Suprapubic skin (tissue), 4 donors: ENCODE data around the gene IQCH. TPM values are rescaled to one million over a fixed set of nuclear protein-coding genes. Genes with fewer than 3 reads are reported as not detected.

ENCODE experiments used
- DNase-seq, 2 donors: peaks; one replicate each; pipeline ENCODE4 v3.0.0-alpha.2; 2019; ENCODE audit warnings: low spot score in 2 of 2
- H3K27ac ChIP-seq: fragments of 200-600 bp; sonication (generic); one replicate; pipeline ENCODE4 v1.5.1; 2019
- H3K27me3 ChIP-seq: fragments of 200-600 bp; sonication (generic); one replicate; pipeline ENCODE4 v1.5.1; 2019
- H3K36me3 ChIP-seq: fragments of 200-600 bp; sonication (generic); one replicate; pipeline ENCODE4 v1.5.1; 2019
- H3K4me1 ChIP-seq: fragments of 200-600 bp; sonication (generic); one replicate; pipeline ENCODE4 v1.5.1; 2019
- H3K4me3 ChIP-seq: fragments of 200-600 bp; sonication (generic); one replicate; pipeline ENCODE4 v1.5.1; 2019; ENCODE audit warnings: mild to moderate bottlenecking
- H3K9me3 ChIP-seq: fragments of 200-600 bp; sonication (generic); one replicate; pipeline ENCODE4 v1.5.1; 2019
- EP300 ChIP-seq: sonication (generic); formaldehyde crosslinking; IDR thresholded peaks from one replicate; pipeline ENCODE4 v1.6.1; 2017; ENCODE audit warnings: antibody characterized with exemption
- POLR2A ChIP-seq, 2 donors: fragments of 450-650 bp; IDR thresholded peaks; one replicate each; pipeline ENCODE4 v1.6.1; 2017; ENCODE audit warnings: antibody characterized with exemption in 2 of 2, mild to moderate bottlenecking in 2 of 2, moderate library complexity in 2 of 2
- POLR2AphosphoS5 ChIP-seq, 3 donors: sonication (generic); formaldehyde crosslinking; IDR thresholded peaks; one replicate each; pipeline ENCODE4 v1.6.1; 2017; ENCODE audit warnings: antibody characterized with exemption in 3 of 3
- whole genome bisulfite sequencing: methylation state at CpG from one replicate; pipeline ENCODE4 v1.1.5; 2018; 5-methylcytosine and 5-hydroxymethylcytosine counted together
- total RNA-seq, 4 donors: library from RNA; depleted of rRNA; stranded (reverse); fragments of >200 nt; gene quantifications; one replicate each; pipeline ENCODE4 v1.1.0, GENCODE V29; 2016
- TF ChIP-seq, protein P1 (sequence below), 2 donors: fragments of 200-600 bp in 1 of 2; fragments of 450-650 bp in 1 of 2; sonication (generic) in 1 of 2; IDR thresholded peaks; one replicate each; pipeline ENCODE4 v1.5.1; 2016 to 2019; ENCODE audit warnings: antibody characterized with exemption in 2 of 2, mild to moderate bottlenecking in 1 of 2, moderate library complexity in 1 of 2

IQCH gene
- total RNA-seq, 4 donors from 2014 or later = 1.4 to 3.1 (median 2.2) TPM

DNA sequence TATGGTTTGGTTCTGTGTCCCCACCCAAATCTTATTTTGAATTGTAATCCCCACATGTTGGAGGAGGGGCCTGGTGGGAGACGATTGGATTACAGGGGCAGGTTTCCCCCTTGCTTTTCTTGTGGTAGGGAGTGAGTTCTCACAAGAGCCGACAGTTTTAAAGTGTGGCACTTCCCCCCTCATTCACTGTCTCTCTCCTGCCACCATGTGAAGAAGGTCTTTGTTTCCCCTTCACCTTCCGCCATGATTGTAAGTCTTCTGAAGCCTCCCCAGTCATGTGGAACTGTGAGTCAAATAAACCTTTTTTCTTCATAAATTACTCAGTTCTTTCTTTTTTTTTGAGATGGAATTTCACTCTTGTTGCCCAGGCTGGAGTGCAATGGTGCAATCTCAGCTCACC is 124.9 kb downstream of the IQCH start:
- no peak overlapping the region for H3K4me3 ChIP-seq
- H3K36me3 ChIP-seq = no peaks in the 10 kb centered on the region

GRCh38 chr15:67380921-67381320 is 126.3 kb downstream of the IQCH start:
- H3K9me3 ChIP-seq = no peaks in the 10 kb centered on the region
- TF ChIP-seq, protein P1, sequence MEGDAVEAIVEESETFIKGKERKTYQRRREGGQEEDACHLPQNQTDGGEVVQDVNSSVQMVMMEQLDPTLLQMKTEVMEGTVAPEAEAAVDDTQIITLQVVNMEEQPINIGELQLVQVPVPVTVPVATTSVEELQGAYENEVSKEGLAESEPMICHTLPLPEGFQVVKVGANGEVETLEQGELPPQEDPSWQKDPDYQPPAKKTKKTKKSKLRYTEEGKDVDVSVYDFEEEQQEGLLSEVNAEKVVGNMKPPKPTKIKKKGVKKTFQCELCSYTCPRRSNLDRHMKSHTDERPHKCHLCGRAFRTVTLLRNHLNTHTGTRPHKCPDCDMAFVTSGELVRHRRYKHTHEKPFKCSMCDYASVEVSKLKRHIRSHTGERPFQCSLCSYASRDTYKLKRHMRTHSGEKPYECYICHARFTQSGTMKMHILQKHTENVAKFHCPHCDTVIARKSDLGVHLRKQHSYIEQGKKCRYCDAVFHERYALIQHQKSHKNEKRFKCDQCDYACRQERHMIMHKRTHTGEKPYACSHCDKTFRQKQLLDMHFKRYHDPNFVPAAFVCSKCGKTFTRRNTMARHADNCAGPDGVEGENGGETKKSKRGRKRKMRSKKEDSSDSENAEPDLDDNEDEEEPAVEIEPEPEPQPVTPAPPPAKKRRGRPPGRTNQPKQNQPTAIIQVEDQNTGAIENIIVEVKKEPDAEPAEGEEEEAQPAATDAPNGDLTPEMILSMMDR (IDR thresholded peaks at IDR 0.05) = no peak
- no peak for TF ChIP-seq EP300
- TF ChIP-seq POLR2A (IDR thresholded peaks at IDR 0.05) = no peak
- TF ChIP-seq POLR2AphosphoS5 (IDR thresholded peaks at IDR 0.05) = no peak
- no peaks in the 10 kb centered on the region for H3K27me3 ChIP-seq
- H3K36me3 ChIP-seq = no peaks in the 10 kb centered on the region
- no peak for DNase-seq
- H3K4me3 ChIP-seq = no peak overlapping the region
- no peak overlapping the region for H3K27ac ChIP-seq
- WGBS = 81% methylated on average over 1 of the region's 1 CpG
- H3K4me1 ChIP-seq = no peaks in the 10 kb centered on the region

More for the DNA sequence above, 124.9 kb downstream of the IQCH start:
- H3K27ac ChIP-seq = no peak overlapping the region
- no peaks in the 10 kb centered on the region for H3K9me3 ChIP-seq
- H3K27me3 ChIP-seq = no peaks in the 10 kb centered on the region
- no peak for TF ChIP-seq POLR2A (IDR thresholded peaks at IDR 0.05)
- TF ChIP-seq, protein P1 (IDR thresholded peaks at IDR 0.05) = no peak
- TF ChIP-seq EP300 = no peak
- TF ChIP-seq POLR2AphosphoS5 (IDR thresholded peaks at IDR 0.05) = no peak
- DNase-seq = no peak
- WGBS = 90% methylated on average over 3 of the region's 3 CpGs
- H3K4me1 ChIP-seq = no peaks in the 10 kb centered on the region

DNA sequence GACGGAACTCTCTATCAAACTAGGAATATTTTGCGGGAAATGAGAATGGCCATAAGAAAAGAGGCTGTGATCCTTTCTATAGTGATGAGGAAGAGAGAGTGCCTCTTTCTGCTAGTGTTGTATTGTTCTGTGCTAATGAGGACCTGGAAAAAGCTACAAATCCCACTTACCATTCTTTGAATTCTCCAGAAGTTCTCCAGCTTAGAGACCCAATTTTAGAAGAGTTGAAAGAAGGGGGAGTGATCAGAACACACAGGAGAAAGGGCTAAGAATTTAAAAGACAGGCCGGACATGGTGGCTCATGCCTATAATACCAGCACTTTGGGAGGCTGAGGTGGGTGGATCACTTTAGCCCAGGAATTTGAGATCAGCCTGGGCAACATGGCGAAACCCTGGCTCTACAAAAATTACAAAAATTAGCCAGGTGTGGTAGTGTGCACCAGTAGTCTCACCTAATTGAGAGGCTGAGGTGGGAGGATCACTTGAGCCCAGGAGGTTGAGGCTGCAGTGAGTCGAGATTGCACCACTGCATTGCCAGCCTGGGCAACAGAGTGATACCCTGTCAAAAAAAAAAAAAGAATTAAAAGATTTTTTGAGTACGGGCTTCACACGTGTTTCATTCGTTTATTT is 126.9 kb downstream of the IQCH start:
- Histone ChIP-seq H3K27ac (no peak overlapping the region), H3K4me1 (no peaks in the 10 kb centered on the region), H3K27me3 (no peaks in the 10 kb centered on the region), H3K36me3 (no peaks in the 10 kb centered on the region), H3K9me3 (no peaks in the 10 kb centered on the region), H3K4me3 (no peak overlapping the region)
- no peak for TF ChIP-seq POLR2A (IDR thresholded peaks at IDR 0.05)
- TF ChIP-seq EP300 = no peak
- no peak for TF ChIP-seq POLR2AphosphoS5 (IDR thresholded peaks at IDR 0.05)
- TF ChIP-seq, protein P1 (IDR thresholded peaks at IDR 0.05) = no peak
- no peak for DNase-seq
- 93% methylated on average over 8 of the region's 8 CpGs for WGBS

GRCh38 chr15:67382723-67383122 is 128.1 kb downstream of the IQCH start:
- Histone ChIP-seq H3K27me3 (no peaks in the 10 kb centered on the region), H3K27ac (no peak overlapping the region), H3K36me3 (no peaks in the 10 kb centered on the region), H3K9me3 (no peaks in the 10 kb centered on the region), H3K4me3 (no peak overlapping the region), H3K4me1 (no peaks in the 10 kb centered on the region)
- TF ChIP-seq POLR2AphosphoS5 (IDR thresholded peaks at IDR 0.05) (no peak), EP300 (no peak)
- WGBS = 94% methylated on average over 3 of the region's 3 CpGs
- DNase-seq = no peak

GRCh38 chr15:67383899-67384298 is 129.3 kb downstream of the IQCH start:
- no peak for TF ChIP-seq EP300
- TF ChIP-seq, protein P1 (IDR thresholded peaks at IDR 0.05) = no peak
- TF ChIP-seq POLR2AphosphoS5 (IDR thresholded peaks at IDR 0.05) = no peak
- TF ChIP-seq POLR2A (IDR thresholded peaks at IDR 0.05) = no peak
- DNase-seq = no peak
- Histone ChIP-seq H3K27ac (no peak overlapping the region), H3K9me3 (no peaks in the 10 kb centered on the region), H3K36me3 (no peaks in the 10 kb centered on the region), H3K4me1 (no peaks in the 10 kb centered on the region), H3K4me3 (no peak overlapping the region), H3K27me3 (no peaks in the 10 kb centered on the region)
- 98% methylated on average over 1 of the region's 1 CpG for WGBS

DNA sequence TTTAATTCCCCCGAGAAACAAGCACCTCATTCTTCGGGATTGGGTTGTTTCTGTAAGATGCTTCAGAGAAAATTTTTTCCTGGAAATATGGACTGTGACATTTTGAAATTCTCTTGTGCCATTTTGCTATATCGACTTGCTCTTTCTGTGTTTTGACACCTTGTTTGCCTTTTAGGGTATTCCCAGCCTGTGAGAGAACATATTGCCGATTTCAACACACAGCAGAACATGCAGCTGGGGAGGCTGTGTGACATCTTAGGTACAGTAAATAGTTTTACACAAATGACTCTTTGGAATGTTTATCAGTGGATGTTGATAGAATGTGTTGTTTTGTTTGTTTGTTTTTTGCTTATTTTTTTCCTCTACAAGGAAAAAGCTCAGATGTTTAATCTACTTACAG is 130.2 kb downstream of the IQCH start:
- Histone ChIP-seq H3K9me3 (no peaks in the 10 kb centered on the region), H3K4me3 (no peak overlapping the region), H3K27me3 (no peaks in the 10 kb centered on the region), H3K36me3 (no peaks in the 10 kb centered on the region), H3K27ac (no peak overlapping the region), H3K4me1 (no peaks in the 10 kb centered on the region)
- WGBS = 83% methylated on average over 4 of the region's 4 CpGs
- DNase-seq = no peak
- no peak for TF ChIP-seq POLR2AphosphoS5 (IDR thresholded peaks at IDR 0.05)
